ENCODE results near the gene THRAP3. TPM values are rescaled to one million over a fixed set of nuclear protein-coding genes. Genes with fewer than 3 reads are reported as not detected.

Gene THRAP3
- polyA plus RNA-seq, 1 experiment, result 45.8 TPM

DNA sequence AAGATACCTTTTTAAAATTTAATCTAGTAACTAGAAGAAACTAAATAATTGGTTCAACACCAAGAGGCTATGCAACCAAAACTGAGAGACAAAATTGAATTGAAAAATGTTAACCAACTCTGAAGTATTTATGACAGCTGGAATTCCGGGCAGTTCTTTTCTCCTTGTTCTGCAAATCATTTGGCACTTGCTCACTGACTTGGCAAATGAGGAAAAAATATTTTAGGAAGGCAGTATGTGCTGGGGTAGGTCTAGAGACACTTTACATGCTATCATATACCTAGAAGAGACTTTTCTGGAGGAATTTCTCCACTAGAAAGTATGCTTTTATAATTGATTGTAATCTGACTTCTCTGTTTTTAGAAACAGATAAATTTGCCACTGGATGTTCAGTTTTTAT is 59.8 kb downstream of the THRAP3 start:
- no peak overlapping the region for H3K4me3 ChIP-seq (ENCODE audit: low read depth, low read length)
- CTCF ChIA-PET, result interaction anchor here (0.8 to 2.4 kb wide), 4 partner anchors 96 to 134 kb away, joined by 3 to 20 read pairs (median 5); partner anchors contain the start of gene TRAPPC3
- TF ChIP-seq, protein P1, sequence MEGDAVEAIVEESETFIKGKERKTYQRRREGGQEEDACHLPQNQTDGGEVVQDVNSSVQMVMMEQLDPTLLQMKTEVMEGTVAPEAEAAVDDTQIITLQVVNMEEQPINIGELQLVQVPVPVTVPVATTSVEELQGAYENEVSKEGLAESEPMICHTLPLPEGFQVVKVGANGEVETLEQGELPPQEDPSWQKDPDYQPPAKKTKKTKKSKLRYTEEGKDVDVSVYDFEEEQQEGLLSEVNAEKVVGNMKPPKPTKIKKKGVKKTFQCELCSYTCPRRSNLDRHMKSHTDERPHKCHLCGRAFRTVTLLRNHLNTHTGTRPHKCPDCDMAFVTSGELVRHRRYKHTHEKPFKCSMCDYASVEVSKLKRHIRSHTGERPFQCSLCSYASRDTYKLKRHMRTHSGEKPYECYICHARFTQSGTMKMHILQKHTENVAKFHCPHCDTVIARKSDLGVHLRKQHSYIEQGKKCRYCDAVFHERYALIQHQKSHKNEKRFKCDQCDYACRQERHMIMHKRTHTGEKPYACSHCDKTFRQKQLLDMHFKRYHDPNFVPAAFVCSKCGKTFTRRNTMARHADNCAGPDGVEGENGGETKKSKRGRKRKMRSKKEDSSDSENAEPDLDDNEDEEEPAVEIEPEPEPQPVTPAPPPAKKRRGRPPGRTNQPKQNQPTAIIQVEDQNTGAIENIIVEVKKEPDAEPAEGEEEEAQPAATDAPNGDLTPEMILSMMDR (IDR thresholded peaks at IDR 0.05; ENCODE audit: insufficient read depth, low read depth, low read length), result no peak
- H3K27me3 ChIP-seq (ENCODE audit: control insufficient read depth, insufficient read depth, low read length), result no peaks in the 10 kb centered on the region
- DNase-seq (ENCODE audit: low read depth), result no peak
- POLR2A ChIA-PET, result no interaction called here
- H3K36me3 ChIP-seq (ENCODE audit: control insufficient read depth, insufficient read depth, low read length), result peaks cover 13% of the 10 kb centered on the region

DNA sequence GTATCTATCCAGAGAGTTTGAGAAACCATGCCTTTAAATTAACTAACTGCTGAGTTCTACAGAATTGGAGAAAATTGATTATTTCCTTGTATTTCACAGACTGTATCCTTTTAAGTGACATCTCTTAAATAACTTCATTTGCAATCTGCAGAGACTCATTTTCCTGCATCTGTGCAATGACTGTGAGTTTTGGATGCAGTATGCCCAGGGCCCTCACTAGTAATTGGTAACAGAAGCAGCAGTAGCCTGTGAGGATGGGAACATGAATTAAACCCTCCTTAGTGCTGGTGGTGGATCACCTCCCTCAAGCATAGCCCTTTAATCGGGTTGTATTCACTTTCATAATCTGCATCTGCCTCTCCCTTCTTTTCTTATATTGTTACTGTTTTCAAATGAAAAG is 60.3 kb downstream of the THRAP3 start:
- TF ChIP-seq, protein P1 (IDR thresholded peaks at IDR 0.05; ENCODE audit: insufficient read depth, low read depth, low read length), result no peak
- CTCF ChIA-PET, result interaction anchor here (1.0 to 8.2 kb wide), 13 partner anchors 10 to 188 kb away, joined by 3 to 56 read pairs (median 10); partner anchors contain the start of genes SH3D21, THRAP3 and TRAPPC3
- POLR2A ChIA-PET, result no interaction called here
- DNase-seq (ENCODE audit: low read depth), result no peak
- Histone ChIP-seq H3K27me3 (ENCODE audit: control insufficient read depth, insufficient read depth, low read length) (no peaks in the 10 kb centered on the region), H3K36me3 (ENCODE audit: control insufficient read depth, insufficient read depth, low read length) (peaks cover 13% of the 10 kb centered on the region), H3K4me3 (ENCODE audit: low read depth, low read length) (no peak overlapping the region)

DNA sequence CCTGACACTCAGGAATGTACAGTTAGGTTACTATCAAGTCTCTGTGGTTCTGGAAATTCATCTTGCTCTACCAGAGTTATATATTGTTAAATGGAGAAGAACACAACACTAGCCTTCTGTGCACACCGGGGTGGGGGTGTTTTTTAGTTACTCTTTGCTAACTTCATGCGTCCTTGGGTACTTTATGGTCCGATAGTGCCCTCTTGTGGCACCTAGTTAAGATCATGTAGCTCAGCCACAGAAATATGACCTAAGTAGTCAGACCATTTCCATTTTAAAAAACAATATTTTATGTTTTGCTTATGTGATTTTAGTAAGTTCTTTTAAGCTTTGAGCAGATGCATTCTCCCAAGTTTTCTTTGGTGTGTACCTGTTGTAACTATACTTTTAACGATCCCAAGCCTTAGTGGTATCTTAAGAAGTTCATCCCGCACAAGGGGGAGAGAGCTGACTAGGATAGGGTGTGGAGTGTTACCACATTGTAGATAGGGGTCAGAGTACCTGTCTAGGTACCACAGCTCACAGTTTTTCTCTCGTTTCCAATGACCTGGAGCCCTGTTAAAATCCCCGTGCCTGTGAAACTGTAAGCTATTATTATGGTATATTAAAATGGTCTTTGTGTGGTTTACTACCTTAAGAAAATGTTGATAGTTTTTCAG is 61.3 kb downstream of the THRAP3 start:
- ChIA-PET CTCF (interaction anchor here (0.6 to 8.2 kb wide), 29 partner anchors 9 to 1149 kb away, joined by 3 to 56 read pairs (median 4); partner anchors contain the start of genes SH3D21, THRAP3 and TRAPPC3), POLR2A (interaction anchor here (0.5 to 1.0 kb wide), 2 partner anchors 14 to 30 kb away, joined by 3 to 7 read pairs; no protein-coding TSS in a partner anchor)
- H3K27me3 ChIP-seq (ENCODE audit: control insufficient read depth, insufficient read depth, low read length), result no peaks in the 10 kb centered on the region
- TF ChIP-seq, protein P1 (IDR thresholded peaks at IDR 0.05; ENCODE audit: insufficient read depth, low read depth, low read length), result peak; percentile 68
- H3K36me3 ChIP-seq (ENCODE audit: control insufficient read depth, insufficient read depth, low read length), result peaks cover 21% of the 10 kb centered on the region
- DNase-seq (ENCODE audit: low read depth), result no peak
- H3K4me3 ChIP-seq (ENCODE audit: low read depth, low read length), result no peak overlapping the region

DNA sequence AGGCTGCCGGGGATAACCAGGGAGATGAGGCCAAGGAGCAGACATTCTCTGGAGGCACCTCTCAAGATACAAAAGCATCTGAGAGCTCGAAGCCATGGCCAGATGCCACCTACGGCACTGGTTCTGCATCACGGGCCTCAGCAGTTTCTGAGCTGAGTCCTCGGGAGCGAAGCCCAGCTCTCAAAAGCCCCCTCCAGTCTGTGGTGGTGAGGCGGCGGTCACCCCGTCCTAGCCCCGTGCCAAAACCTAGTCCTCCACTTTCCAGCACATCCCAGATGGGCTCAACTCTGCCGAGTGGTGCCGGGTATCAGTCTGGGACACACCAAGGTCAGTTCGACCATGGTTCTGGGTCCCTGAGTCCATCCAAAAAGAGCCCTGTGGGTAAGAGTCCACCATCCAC is 62.6 kb downstream of the THRAP3 start:
- Histone ChIP-seq H3K27me3 (ENCODE audit: control insufficient read depth, insufficient read depth, low read length) (no peaks in the 10 kb centered on the region), H3K4me3 (ENCODE audit: low read depth, low read length) (no peak overlapping the region), H3K36me3 (ENCODE audit: control insufficient read depth, insufficient read depth, low read length) (peaks cover 27% of the 10 kb centered on the region)
- DNase-seq (ENCODE audit: low read depth), result no peak
- CTCF ChIA-PET, result interaction anchor here (0.8 to 8.2 kb wide), 9 partner anchors 13 to 184 kb away, joined by 4 to 56 read pairs (median 7); partner anchors contain the start of gene TRAPPC3
- POLR2A ChIA-PET, result no interaction called here
- TF ChIP-seq, protein P1 (IDR thresholded peaks at IDR 0.05; ENCODE audit: insufficient read depth, low read depth, low read length), result no peak

DNA sequence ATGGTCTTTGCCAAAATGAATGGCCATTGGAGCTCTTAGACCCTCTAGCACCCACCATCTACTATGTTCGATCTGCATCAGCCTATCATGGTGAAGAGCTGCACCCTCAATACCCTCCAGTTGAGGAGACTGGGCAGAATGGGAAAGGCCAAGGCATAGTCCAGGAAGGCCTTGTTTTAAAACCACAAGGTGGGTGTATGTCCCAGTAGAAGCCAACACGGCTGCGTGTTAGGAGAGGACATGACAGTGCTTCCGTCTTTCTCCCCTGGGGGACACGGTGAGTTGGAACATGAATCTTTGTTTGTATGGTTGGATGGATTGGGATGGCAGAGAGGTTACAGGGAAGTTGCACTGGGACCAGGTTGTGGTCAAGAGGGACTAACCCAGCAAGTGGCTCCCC is 63.4 kb downstream of the THRAP3 start:
- ChIA-PET POLR2A (no interaction called here), CTCF (interaction anchor here (0.8 to 8.2 kb wide), 5 partner anchors 12 to 138 kb away, joined by 4 to 56 read pairs (median 24); partner anchors contain the start of gene TRAPPC3)
- TF ChIP-seq, protein P1 (IDR thresholded peaks at IDR 0.05; ENCODE audit: insufficient read depth, low read depth, low read length), result no peak
- Histone ChIP-seq H3K4me3 (ENCODE audit: low read depth, low read length) (no peak overlapping the region), H3K36me3 (ENCODE audit: control insufficient read depth, insufficient read depth, low read length) (peaks cover 31% of the 10 kb centered on the region), H3K27me3 (ENCODE audit: control insufficient read depth, insufficient read depth, low read length) (no peaks in the 10 kb centered on the region)
- DNase-seq (ENCODE audit: low read depth), result no peak

Data from BJ (cell line).